HG03064 (cell line): ENCODE data around the gene RXRB.

ENCODE experiments used
- ATAC-seq: cut with Tn5 transposase; IDR thresholded peaks from one replicate; pipeline ENCODE4 v1.9.1; 2021; ENCODE audit warnings: low read depth; ENCODE audit not compliant: unreplicated experiment

Gene RXRB

DNA sequence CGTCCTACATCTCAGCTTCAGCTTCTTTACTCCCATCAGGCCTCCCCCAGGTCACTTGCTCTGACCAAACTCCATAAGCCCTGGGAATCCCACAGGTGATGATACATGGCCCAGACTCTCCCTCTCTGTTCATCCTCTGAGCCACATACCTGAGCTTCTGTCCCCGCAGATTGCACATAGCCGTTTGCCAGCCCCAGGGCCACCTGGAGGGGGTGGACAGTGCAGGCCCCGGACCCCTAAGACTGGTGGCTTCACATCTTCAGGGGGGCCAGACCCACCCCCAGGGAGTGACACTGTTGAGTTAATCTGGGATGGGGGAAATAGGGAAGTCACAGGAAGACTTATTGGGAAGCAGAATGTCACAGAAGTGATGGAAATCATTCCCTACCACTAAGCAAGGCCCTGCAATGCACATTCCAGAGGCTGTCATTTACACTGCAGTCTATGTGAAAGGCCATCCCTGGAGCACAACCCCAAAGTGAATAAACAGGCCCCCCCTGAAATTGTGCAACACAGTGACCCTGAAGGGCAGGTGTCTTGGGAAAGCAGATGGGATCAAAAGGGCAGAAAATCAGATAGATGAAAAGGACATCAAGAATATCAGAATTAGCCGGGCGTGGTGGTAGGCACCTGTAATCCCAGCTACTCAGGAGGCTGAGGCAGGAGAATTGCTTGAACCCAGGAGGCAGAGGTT, 2.2 kb downstream of the RXRB start:
- no peak for ATAC-seq

- ATAC-seq = no peak
Measured at GRCh38 chr6:33197431-33198048, 2.9 kb downstream of the RXRB start.

GRCh38 chr6:33195304-33196165, 4.9 kb downstream of the RXRB start:
- no peak for ATAC-seq

- no peak for ATAC-seq
Measured at GRCh38 chr6:33194431-33194979, 6.0 kb downstream of the RXRB start.

DNA sequence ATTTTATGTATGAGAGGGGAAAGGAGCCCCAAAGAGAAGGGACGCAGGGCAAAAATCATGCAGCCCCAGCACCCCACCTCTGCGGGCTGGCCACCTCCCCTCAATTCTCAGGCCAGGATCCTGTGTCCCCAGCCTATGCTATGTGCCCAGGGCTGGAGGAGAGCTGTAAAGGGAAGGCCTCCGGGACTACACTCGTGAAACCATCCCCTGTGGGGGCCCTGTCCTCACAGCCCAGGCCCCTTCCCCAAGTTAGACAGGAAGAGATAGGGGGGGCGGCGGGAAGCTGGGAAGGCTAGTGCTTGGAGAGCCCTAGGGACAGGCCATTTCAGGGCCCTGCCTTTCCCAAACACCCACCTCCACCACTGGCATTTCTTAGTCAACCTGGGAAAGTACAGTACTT, 6.8 kb downstream of the RXRB start:
- ATAC-seq = no peak

GRCh38 chr6:33192671-33193602, 7.5 kb downstream of the RXRB start:
- ATAC-seq = no peak

DNA sequence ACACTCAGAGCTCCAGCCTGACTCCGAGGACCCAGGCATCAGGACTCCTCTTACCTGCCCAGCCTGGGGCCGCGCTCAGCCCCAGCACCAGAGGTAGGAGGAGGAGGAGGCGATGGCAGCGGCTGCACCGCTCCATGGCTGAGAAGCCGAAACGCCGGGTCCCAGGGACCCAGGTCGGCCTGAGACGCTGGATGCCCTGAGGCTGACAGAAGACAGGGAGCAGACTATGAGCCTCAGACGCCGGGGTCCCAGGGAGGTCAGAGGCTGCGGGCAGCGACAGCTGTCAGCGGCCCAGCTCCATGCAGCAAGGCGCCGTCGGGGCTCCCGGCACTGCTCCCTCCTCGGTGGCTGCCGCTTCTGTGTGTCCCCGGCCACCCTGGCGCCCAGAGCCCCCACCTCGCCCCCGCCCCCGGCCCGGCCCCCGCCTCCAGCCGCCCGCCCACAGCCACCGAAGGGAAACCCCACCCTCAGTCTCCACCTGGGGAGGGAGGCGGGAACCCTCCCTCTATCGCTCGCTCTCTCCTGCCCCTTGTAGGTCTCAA, 8.3 kb downstream of the RXRB start, which contains the start of gene COL11A2:
TSS of gene COL11A2 (minus strand) at position 363 of the 542 bp plus-strand sequence. CDS start at position 136, 227 bp downstream.
- no peak for ATAC-seq

DNA sequence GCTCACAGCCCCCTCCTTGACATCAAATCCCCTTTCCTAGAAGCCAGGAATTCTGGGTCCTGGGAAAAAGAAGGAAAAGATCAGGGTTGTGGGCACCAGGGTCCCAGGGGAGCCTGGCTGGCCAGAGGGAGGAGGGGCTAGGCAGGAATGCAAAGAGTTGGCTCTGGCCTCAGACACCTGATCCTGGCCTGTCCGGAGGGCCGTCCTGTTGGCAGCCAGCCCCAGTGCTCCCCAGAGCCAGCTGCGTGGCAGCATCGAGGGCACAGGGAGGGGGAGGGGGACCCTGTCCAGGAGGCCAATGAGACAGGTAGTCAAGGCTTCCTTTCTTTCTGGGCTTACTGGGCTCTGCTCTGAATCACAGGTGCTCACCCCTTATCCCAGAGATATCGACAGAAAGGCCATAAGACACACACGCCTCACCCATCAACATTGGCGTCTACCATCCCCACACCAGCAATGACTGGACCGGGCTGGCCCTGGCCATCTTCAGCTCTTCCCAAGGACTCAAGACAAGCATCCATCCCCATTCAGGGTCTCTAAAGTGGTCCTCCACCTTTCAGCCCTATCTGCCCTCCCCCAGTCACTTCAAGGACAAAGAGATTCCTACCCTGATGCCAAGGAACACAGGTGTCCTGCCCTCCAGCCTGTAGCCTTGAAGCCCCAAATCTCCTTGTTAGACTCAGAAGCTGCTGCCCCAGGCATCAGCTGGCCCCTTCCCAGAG, 8.9 kb downstream of the RXRB start:
- ATAC-seq = no peak

- ATAC-seq = no peak
Measured at GRCh38 chr6:33190504-33191107, 9.9 kb downstream of the RXRB start.

DNA sequence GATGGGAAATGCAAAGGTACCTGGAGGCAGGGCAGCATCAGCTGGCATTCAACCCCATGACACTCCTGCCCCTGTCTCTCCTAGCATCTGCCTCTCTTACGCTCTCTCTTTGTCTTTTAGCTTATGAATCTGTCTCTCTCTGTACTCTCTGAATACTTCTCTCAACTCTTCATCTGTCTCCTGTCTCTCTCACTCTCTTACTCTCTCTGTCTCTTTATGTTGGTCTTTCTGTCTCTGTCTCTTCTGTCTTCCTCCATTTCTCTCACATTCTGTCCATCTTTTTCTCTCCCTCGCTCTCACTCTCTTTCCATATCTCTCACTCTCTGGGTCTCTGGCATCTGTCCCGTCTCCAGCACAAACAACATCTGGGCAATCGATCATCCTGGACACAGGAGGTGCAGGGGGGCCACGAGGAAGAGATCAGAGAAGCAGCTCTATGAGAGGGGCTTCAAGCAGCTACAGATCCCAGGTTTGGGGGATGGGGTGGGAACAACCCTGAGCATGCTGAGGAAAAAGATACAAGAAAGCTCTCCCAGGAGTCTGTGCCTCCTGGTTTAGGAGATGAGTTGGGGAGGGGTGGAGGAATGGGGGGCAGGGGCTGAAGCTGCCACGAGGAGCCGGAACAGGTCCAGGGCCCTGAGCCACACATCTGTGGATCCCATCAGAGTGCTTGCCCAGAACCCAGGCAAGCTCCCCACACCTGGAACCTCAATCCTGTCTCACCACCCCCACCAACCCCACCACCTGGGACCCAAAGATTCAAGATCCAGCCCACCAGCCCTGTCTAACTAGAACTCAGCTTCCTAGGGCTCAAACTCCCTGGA, 10.6 kb downstream of the RXRB start:
- ATAC-seq = no peak

DNA sequence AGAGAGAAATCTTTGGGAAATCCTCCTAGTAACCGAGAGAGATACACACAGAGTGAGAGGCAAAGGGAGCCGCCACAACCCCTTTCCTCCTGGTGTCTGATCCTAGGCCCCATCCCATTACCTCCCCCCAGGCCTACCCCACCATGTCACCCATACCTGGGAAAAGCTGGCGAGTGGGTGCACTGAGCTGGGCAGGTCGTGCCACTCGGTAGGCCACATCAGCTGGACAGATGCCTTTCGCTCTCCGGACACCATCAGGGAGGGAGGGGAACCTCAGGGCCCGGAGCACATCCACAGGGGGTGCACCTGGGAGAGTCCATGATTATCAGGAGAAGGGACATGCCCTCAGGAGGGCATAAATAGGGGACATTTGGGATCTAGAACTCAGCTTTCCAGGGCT, 11.3 kb downstream of the RXRB start:
- no peak for ATAC-seq

DNA sequence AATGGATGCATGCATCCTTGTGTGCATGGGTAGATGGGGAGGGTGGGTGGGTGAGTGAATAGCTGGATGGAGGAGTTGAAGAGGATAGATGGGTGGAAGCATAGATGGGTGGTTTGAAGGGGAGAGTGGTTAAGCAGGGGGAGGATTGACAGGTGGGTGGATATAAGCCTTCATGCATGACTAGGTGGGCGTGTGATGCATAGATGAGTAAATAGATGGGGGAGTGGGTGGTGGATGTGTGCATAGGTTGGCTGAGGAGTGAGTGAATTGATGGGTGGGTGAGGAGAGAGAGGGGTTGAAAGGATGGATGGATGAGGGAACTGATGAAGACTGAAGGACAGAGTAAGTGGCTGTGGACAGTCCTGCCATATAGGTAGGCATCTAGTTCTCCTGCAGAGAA, 12.7 kb downstream of the RXRB start:
- ATAC-seq = no peak

- ATAC-seq = no peak
Measured at GRCh38 chr6:33185654-33186187, 14.7 kb downstream of the RXRB start.

GRCh38 chr6:33185190-33185589, 15.3 kb downstream of the RXRB start:
- no peak for ATAC-seq

GRCh38 chr6:33183071-33183683, 17.3 kb downstream of the RXRB start:
- no peak for ATAC-seq

GRCh38 chr6:33181141-33181540, 19.3 kb downstream of the RXRB start:
- no peak for ATAC-seq

DNA sequence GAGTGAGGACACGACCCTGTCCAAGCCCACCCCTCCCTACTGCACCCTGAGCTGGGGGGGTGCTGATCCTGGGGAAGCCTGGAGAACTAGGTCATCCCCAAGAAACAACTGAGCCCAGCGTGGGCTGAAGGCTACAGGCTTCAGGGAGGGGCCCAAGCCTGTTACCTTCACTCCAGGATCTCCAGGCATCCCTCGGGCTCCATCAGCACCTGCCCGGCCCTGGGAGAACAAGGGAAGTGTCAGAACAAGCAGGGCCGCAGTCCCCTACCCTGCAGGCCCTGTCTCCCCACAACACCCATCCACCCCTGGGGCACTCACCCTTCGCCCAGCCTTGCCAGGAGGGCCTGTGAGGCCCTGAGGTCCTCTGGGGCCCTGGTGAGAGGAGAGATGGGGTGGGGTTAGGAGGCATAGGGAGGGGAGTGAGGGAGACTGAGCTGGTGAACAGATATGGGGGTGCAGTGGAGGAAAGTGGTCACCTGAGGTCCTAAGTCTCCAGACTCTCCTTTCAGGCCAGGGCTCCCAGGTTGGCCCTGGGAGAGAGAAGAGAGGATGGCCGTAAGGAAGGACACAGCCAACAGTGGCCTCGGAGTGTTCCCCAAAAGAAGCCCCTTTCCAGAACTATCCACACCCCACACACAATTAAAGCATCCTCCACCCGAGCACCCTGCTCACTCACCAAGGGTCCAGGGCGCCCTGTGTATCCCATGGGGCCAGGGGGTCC, 21.6 kb downstream of the RXRB start:
- no peak for ATAC-seq
